Transverse colon (tissue), 4 donors: ENCODE data around the gene KIF16B. TPM values are rescaled to one million over a fixed set of nuclear protein-coding genes. Genes with fewer than 3 reads are reported as not detected.

Experiments
- DNase-seq: peaks from one replicate; pipeline ENCODE4 v3.0.0-alpha.2; 2019
- H3K27ac ChIP-seq, 4 donors: fragments of 200-600 bp; sonication (generic); 2 replicates each; pipeline ENCODE4 v1.5.1; 2016 to 2018; ENCODE audit warnings: inconsistent platforms in 4 of 4
- H3K27me3 ChIP-seq: fragments of 200-600 bp; sonication (generic); 2 replicates; pipeline ENCODE4 v1.5.1; 2017; ENCODE audit warnings: inconsistent platforms
- H3K36me3 ChIP-seq, 4 donors: fragments of 200-600 bp; sonication (generic); 2 replicates each; pipeline ENCODE4 v1.5.1; 2017 to 2019; ENCODE audit warnings: inconsistent platforms in 4 of 4
- H3K4me1 ChIP-seq, 4 donors: fragments of 200-600 bp; sonication (generic); 2 replicates each; pipeline ENCODE4 v1.5.1; 2017 to 2020; ENCODE audit warnings: inconsistent platforms in 4 of 4
- H3K4me3 ChIP-seq, 4 donors: fragments of 200-600 bp; sonication (generic); 1 replicate in 1 of 4; 2 replicates in 3 of 4; pipeline versions ENCODE4 v1.5.1 to v1.6.1; 2017 to 2019; ENCODE audit warnings: inconsistent platforms in 4 of 4
- H3K9me3 ChIP-seq, 2 donors: fragments of 200-600 bp; sonication (generic); 2 replicates each; pipeline ENCODE4 v1.5.1; 2017 to 2019; ENCODE audit warnings: inconsistent platforms in 2 of 2
- CTCF ChIP-seq, 5 experiments: fragments of 200-600 bp in 3 of 5; fragments of 450-650 bp in 2 of 5; sonication (generic) in 3 of 5; IDR thresholded peaks; 1 replicate in 2 of 5; 2 replicates in 3 of 5; pipeline ENCODE4 v1.5.1; 2016 to 2017; ENCODE audit warnings: antibody characterized with exemption in 5 of 5, inconsistent platforms in 3 of 5, mild to moderate bottlenecking in 2 of 5, moderate library complexity in 1 of 5
- EP300 ChIP-seq: sonication (generic); formaldehyde crosslinking; IDR thresholded peaks from one replicate; pipeline ENCODE4 v1.6.1; 2017; ENCODE audit warnings: antibody characterized with exemption, low read depth
- POLR2A ChIP-seq: fragments of 450-650 bp; IDR thresholded peaks from one replicate; pipeline ENCODE4 v1.6.1; 2016; ENCODE audit warnings: antibody characterized with exemption, mild to moderate bottlenecking, moderate library complexity
- POLR2AphosphoS5 ChIP-seq, 3 donors: sonication (generic); formaldehyde crosslinking; IDR thresholded peaks; one replicate each; pipeline ENCODE4 v1.6.1; 2016; ENCODE audit warnings: antibody characterized with exemption in 3 of 3
- WGBS, 2 donors: methylation state at CpG; one replicate each; pipeline ENCODE4 v1.1.5; 2018; ENCODE audit warnings: low coverage in 1 of 2; 5-methylcytosine and 5-hydroxymethylcytosine counted together
- in situ Hi-C, 4 donors: fragments of 200-750 bp; cut with MboI; loops; one replicate each; pipeline versions ENCODE4 v1.15.0 to v1.15.1; 2017; ENCODE audit warnings: low sequenced_read_pairs in 3 of 4, low pct_ligation_motif_present in 1 of 4, low pct_unique_long_range_greater_than_20kb in 1 of 4
- intact Hi-C: fragments of 100-400 bp; cut with DNase I; formaldehyde crosslinking; loops from one replicate; pipeline ENCODE4 v1.15.1; 2023; ENCODE audit warnings: low total_unique reads
- total RNA-seq, 4 donors: library from RNA; depleted of rRNA; stranded (reverse); fragments of >200 nt; gene quantifications; one replicate each; pipeline ENCODE4 v1.1.0, GENCODE V29; 2016

The KIF16B gene
- total RNA-seq, 4 donors from 2014 or later, result 82.7 to 154 (median 90.1) TPM

- Histone ChIP-seq H3K4me3 (no peak overlapping the region), H3K27me3 (no peaks in the 10 kb centered on the region), H3K4me1 (peaks cover 0 to 5% (median 0%) of the 10 kb centered on the region in 4 donors), H3K27ac (no peak overlapping the region), H3K36me3 (no peaks in the 10 kb centered on the region), H3K9me3 (no peaks in the 10 kb centered on the region)
- intact Hi-C loops (no loop called here), in situ Hi-C loops (no loop called here)
- 77 to 80% methylated on average over 2 to 7 of the region's 7 CpGs for WGBS, 2 donors
- no peak for TF ChIP-seq CTCF (IDR thresholded peaks at IDR 0.05)
- no peak for TF ChIP-seq POLR2AphosphoS5 (IDR thresholded peaks at IDR 0.05)
- no peak for TF ChIP-seq POLR2A
- no peak for TF ChIP-seq EP300
- DNase-seq, result no peak
These were observed 16.9 kb upstream of the KIF16B start for GRCh38 chr20:16590041-16590633.

DNA sequence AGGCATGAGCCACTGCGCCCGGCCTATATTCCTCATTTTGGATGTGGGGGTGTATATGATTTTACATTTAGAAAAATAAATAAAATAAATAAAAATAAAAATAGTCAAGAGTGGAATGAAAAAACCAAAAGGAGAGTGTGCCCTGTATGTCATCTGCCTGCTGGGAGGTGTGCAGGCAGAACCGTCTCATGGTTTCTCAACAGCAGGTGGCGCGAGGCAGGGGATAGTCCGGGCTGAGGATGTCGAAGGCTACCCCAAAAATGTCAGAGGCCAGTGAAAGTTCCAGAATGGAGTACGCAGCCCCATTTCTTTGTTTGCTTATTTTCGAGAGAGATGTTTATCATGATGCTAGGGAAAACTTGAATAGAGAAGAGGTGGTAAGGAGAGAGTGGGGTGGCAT, 16.4 kb upstream of the KIF16B start:
- TF ChIP-seq CTCF (IDR thresholded peaks at IDR 0.05) (no peak), EP300 (no peak), POLR2A (no peak), POLR2AphosphoS5 (IDR thresholded peaks at IDR 0.05) (no peak)
- 90% methylated on average over 7 to 9 of the region's 9 CpGs for WGBS, 2 donors

GRCh38 chr20:16588241-16588640, 15.0 kb upstream of the KIF16B start:
- TF ChIP-seq POLR2AphosphoS5 (IDR thresholded peaks at IDR 0.05), result no peak
- no peak for TF ChIP-seq EP300
- TF ChIP-seq CTCF (IDR thresholded peaks at IDR 0.05), result no peak
- no peak for TF ChIP-seq POLR2A
- Histone ChIP-seq H3K36me3 (no peaks in the 10 kb centered on the region), H3K4me3 (no peak overlapping the region), H3K27ac (no peak overlapping the region), H3K9me3 (no peaks in the 10 kb centered on the region), H3K27me3 (no peaks in the 10 kb centered on the region), H3K4me1 (peaks cover 0 to 5% (median 0%) of the 10 kb centered on the region in 4 donors)
- in situ Hi-C loops, result no loop called here
- intact Hi-C loops, result no loop called here
- WGBS, 2 donors, result 78 to 100% methylated on average over 2 to 5 of the region's 5 CpGs
- DNase-seq, result no peak

More for the DNA sequence above, 16.4 kb upstream of the KIF16B start:
- intact Hi-C loops (no loop called here), in situ Hi-C loops (no loop called here)
- Histone ChIP-seq H3K27me3 (no peaks in the 10 kb centered on the region), H3K36me3 (no peaks in the 10 kb centered on the region), H3K9me3 (no peaks in the 10 kb centered on the region), H3K27ac (no peak overlapping the region), H3K4me3 (no peak overlapping the region), H3K4me1 (peaks cover 0 to 5% (median 0%) of the 10 kb centered on the region in 4 donors)
- DNase-seq, result no peak

- intact Hi-C loops, result no loop called here
- H3K9me3 ChIP-seq, result no peaks in the 10 kb centered on the region
- H3K36me3 ChIP-seq, result no peaks in the 10 kb centered on the region
- no peak for DNase-seq
- H3K27ac ChIP-seq, result peak overlapping the region in 2 of 4 donors; percentile 31 to 38
- 46 to 62% methylated on average over 2 of the region's 2 CpGs for WGBS, 2 donors
- H3K4me3 ChIP-seq, result no peak overlapping the region
- peak; percentile 12 for TF ChIP-seq POLR2A
- no peak for TF ChIP-seq EP300
- peak in 1 of 3 donors; percentile 30 for TF ChIP-seq POLR2AphosphoS5 (IDR thresholded peaks at IDR 0.05)
- TF ChIP-seq CTCF (IDR thresholded peaks at IDR 0.05), result no peak
- peaks cover 0 to 5% (median 0%) of the 10 kb centered on the region in 4 donors for H3K4me1 ChIP-seq
- in situ Hi-C loops, result no loop called here
- no peaks in the 10 kb centered on the region for H3K27me3 ChIP-seq
These were observed 13.8 kb upstream of the KIF16B start for GRCh38 chr20:16587066-16587465.
